Left ventricle myocardium inferior (tissue), 1 donor: Measurements from ENCODE around the gene PMPCB. TPM values are rescaled to one million over a fixed set of nuclear protein-coding genes. Genes with fewer than 3 reads are reported as not detected.

ENCODE experiments used
- DNase-seq: peaks from one replicate; pipeline ENCODE4 v3.0.0-alpha.2; 2020
- H3K27ac ChIP-seq: fragments of 200-600 bp; replicated peaks from 2 replicates; pipeline ENCODE4 v1.8.0; 2021
- H3K27me3 ChIP-seq: fragments of 200-600 bp; 2 replicates; pipeline ENCODE4 v1.8.0; 2021; ENCODE audit warnings: low read depth
- H3K36me3 ChIP-seq: fragments of 200-600 bp; 2 replicates; pipeline ENCODE4 v1.8.0; 2021
- H3K4me1 ChIP-seq: fragments of 200-600 bp; 2 replicates; pipeline ENCODE4 v1.8.0; 2021
- H3K4me3 ChIP-seq: fragments of 200-600 bp; 2 replicates; pipeline ENCODE4 v1.8.0; 2021; ENCODE audit warnings: mild to moderate bottlenecking, moderate library complexity
- H3K9me3 ChIP-seq: fragments of 200-600 bp; replicated peaks from 2 replicates; pipeline ENCODE4 v1.8.0; 2021
- CTCF ChIP-seq: fragments of 200-600 bp; IDR thresholded peaks from 2 replicates; pipeline ENCODE4 v1.8.0; 2021; ENCODE audit warnings: antibody characterized with exemption, mild to moderate bottlenecking, borderline replicate concordance
- intact Hi-C: fragments of 100-400 bp; cut with micrococcal nuclease; formaldehyde crosslinking; loops from one replicate; pipeline ENCODE4 v1.11.0; 2022
- total RNA-seq: library from RNA; stranded (reverse); fragmentation: NEBNext Ultra II Directional; extraction: Animal tissue kit (Norgen Biotek cat#: 25700); gene quantifications from one replicate; pipeline ENCODE4 v1.2.1, GENCODE V29; 2021
- donor health status: DM: no; HTN: yes; CAD: no; lungs with severe emphysema.

Gene PMPCB
- total RNA-seq, 1 donor from 2014 or later: 78.1 TPM

DNA sequence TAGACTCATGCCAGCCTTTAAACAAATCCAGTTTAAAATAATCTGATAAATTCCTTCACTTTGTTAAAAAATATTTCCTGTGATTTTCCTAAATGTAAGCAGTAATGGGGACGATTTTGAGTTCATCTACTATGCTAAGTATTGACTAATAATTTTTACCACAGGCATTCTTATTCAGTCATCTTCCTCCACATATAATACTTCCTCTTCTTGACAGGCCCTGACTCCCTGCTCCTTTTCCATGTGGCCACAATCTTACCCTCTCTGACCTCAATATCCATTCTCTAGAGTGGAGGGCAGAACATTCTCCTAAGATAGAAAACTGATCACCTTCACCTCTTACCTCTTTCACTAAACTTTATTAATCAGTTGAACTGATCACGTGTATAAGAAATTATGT lies 39.5 kb downstream of the PMPCB start:
- DNase-seq: no peak
- Histone ChIP-seq H3K36me3 (peaks cover 77% of the 10 kb centered on the region), H3K27ac (no peak overlapping the region), H3K4me3 (no peak overlapping the region), H3K9me3 (no peaks in the 10 kb centered on the region), H3K27me3 (no peaks in the 10 kb centered on the region), H3K4me1 (peaks cover 10% of the 10 kb centered on the region)
- no peak for TF ChIP-seq CTCF
- intact Hi-C loops: no loop called here

DNA sequence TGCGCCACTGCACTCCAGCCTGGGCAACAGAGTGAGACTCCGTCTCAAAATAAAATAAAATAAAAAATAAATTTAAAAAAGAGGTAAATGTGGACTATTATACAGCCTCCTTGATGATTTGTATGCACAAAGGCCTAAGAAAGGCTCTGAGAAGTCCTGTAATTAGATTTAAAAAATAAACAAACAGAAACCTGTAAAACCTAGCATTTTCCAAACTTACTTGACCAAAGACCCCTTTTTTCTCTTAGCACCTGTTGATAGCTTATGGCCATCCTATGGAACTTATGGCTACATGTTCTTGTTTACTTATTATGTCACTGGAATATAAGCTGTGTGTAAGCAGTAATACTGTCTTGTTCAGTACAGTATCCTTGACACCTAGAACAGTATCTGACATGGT lies 41.6 kb downstream of the PMPCB start:
- no peaks in the 10 kb centered on the region for H3K9me3 ChIP-seq
- H3K36me3 ChIP-seq: peaks cover 77% of the 10 kb centered on the region
- DNase-seq: no peak
- no peak overlapping the region for H3K27ac ChIP-seq
- no peaks in the 10 kb centered on the region for H3K27me3 ChIP-seq
- H3K4me3 ChIP-seq: no peak overlapping the region
- intact Hi-C loops: no loop called here
- no peak for TF ChIP-seq CTCF
- H3K4me1 ChIP-seq: peaks cover 29% of the 10 kb centered on the region

DNA sequence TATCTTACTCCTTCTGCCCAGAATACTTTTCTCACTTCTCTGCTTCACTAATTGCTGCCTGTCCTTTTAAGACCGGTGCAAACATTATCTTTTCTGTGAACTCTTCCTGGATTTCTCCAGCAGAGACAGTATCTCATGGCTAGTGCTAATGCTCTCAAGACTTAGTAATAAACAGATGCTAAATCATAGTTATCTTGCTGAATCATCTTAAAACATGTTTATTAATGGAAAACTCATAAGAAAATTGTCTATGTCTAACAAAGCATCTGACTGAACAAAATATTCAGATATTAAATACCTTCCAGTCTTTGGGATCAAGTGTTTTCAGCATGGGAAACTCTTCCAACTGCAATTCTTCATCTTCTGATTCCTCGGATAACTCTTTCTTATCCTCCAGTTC lies 44.2 kb downstream of the PMPCB start:
- Histone ChIP-seq H3K4me1 (peaks cover 45% of the 10 kb centered on the region), H3K27me3 (no peaks in the 10 kb centered on the region), H3K9me3 (no peaks in the 10 kb centered on the region), H3K27ac (no peak overlapping the region), H3K36me3 (peaks cover 51% of the 10 kb centered on the region), H3K4me3 (no peak overlapping the region)
- intact Hi-C loops: no loop called here
- TF ChIP-seq CTCF: no peak
- DNase-seq: no peak

- Histone ChIP-seq H3K9me3 (no peaks in the 10 kb centered on the region), H3K4me3 (peak overlapping the region; percentile 87), H3K36me3 (peaks cover 33% of the 10 kb centered on the region), H3K27me3 (no peaks in the 10 kb centered on the region), H3K4me1 (peaks cover 63% of the 10 kb centered on the region), H3K27ac (no peak overlapping the region)
- intact Hi-C loops: no loop called here
- TF ChIP-seq CTCF: no peak
- no peak for DNase-seq
Measured at GRCh38 chr7:103343332-103343731, 46.1 kb downstream of the PMPCB start.

GRCh38 chr7:103343758-103344452 lies 46.7 kb downstream of the PMPCB start:
- intact Hi-C loops: no loop called here
- peaks cover 68% of the 10 kb centered on the region for H3K4me1 ChIP-seq
- peaks cover 27% of the 10 kb centered on the region for H3K36me3 ChIP-seq
- H3K27ac ChIP-seq: peak overlapping the region; percentile 86
- no peak for TF ChIP-seq CTCF
- no peak for DNase-seq
- H3K27me3 ChIP-seq: no peaks in the 10 kb centered on the region
- peak overlapping the region; percentile 87 for H3K4me3 ChIP-seq
- no peaks in the 10 kb centered on the region for H3K9me3 ChIP-seq
